HG03175 (cell line): ENCODE data around the gene AP1M1.

Source experiments
- ATAC-seq: cut with Tn5 transposase; IDR thresholded peaks from one replicate; pipeline ENCODE4 v1.9.1; 2021; ENCODE audit warnings: mild to moderate bottlenecking, moderate library complexity; ENCODE audit not compliant: unreplicated experiment

Gene AP1M1

GRCh38 chr19:16228637-16229321 lies 31.1 kb downstream of the AP1M1 start:
- ATAC-seq, result no peak

GRCh38 chr19:16229322-16229641 lies 31.6 kb downstream of the AP1M1 start:
- no peak for ATAC-seq

GRCh38 chr19:16232127-16232526 lies 34.4 kb downstream of the AP1M1 start:
- no peak for ATAC-seq

- no peak for ATAC-seq
Observed at GRCh38 chr19:16232568-16232967, 34.9 kb downstream of the AP1M1 start.

- ATAC-seq, result no peak
Observed at GRCh38 chr19:16233081-16233776, 35.5 kb downstream of the AP1M1 start.

- no peak for ATAC-seq
Observed at GRCh38 chr19:16233836-16234551, 36.3 kb downstream of the AP1M1 start.

GRCh38 chr19:16234552-16235445 lies 37.1 kb downstream of the AP1M1 start:
- no peak for ATAC-seq

GRCh38 chr19:16235811-16236652 lies 38.3 kb downstream of the AP1M1 start:
- ATAC-seq, result no peak

DNA sequence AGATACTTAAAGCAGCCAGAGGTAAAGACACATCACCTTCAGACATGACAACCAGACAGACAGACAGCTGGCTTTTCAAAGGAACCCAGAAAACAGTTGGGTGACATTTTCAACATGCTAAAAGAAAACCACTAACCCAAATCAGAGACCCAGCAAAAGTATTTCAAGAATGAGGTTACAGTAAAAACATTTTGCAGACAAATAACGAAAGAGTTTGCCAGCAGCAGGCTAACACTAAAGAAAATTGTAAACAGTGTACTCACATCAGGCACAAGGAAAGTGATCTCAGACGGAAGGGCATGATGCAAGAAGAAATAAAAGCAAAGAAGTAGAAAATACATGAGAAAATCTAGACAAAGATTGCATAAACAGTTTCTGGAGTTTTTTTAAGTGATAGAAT lies 46.4 kb downstream of the AP1M1 start:
- ATAC-seq, result no peak

DNA sequence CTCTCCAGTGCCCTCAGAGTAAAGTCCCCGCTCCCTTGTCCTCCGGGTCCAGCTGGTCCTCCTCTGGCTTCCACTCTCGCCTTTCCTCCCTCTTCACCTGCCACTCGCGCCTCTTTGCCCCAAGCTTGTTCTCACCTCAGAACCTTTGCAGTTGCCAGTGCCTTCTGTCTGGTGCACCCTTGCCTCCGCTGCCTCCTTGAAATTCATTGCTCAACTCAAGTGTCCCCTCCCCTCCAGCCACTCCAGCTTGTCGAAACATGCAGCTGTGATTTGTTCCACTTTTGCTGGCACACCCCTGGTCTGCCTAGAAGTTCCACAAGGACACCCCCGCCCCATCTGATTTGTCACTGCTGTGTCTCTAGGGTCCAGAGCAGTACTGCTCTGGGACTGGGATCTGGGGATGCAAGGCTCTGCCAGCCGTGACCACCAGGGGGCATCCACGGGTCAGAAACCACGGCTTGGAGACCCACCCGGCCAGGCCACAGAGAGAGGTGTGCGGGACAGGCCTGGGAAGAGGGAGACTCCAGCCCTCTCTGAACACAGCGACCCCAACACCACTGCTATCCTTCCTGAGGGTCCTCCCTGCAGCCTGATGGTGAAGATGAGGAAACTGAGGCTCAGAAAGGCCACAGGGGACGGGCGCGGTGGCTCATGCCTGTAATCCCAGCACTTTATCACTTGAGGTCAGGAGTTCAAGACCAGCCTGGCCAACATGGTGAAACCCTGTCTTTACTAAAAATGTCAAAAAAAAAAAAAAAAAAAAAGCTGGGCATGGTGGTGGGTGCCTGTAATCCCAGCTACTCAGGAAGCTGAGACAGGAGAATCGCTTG lies 49.9 kb downstream of the AP1M1 start:
- no peak for ATAC-seq

DNA sequence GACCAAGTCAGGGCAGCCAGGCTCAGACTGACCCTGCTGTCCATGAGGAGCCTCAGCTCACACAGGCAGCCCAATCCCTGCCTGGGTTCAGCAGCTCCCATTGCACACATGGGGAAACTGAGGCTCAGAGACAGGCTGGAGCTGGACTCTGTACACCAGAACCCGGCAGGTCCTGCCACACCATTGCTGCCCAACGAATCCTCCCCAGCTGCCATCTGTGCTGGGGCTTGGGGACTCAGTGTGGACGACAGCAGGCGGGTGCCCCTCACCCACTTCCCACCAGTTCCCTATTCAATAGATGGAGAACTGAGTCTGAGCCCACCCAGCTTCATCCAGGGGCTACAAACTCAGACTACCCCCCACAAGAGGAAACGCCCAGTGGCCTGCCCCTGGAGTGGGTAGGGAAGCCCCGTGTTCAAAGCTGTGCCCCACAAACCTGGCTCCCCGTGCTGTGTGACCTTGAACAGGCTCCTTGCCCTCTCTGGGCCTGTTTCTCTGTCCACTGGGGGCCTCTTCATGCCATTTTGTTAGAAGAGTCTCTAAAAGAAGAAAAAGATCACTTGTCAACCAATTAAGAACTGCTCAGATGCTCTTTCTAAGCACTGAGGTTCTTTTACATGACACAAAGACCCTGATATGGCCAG lies 50.8 kb downstream of the AP1M1 start:
- no peak for ATAC-seq

DNA sequence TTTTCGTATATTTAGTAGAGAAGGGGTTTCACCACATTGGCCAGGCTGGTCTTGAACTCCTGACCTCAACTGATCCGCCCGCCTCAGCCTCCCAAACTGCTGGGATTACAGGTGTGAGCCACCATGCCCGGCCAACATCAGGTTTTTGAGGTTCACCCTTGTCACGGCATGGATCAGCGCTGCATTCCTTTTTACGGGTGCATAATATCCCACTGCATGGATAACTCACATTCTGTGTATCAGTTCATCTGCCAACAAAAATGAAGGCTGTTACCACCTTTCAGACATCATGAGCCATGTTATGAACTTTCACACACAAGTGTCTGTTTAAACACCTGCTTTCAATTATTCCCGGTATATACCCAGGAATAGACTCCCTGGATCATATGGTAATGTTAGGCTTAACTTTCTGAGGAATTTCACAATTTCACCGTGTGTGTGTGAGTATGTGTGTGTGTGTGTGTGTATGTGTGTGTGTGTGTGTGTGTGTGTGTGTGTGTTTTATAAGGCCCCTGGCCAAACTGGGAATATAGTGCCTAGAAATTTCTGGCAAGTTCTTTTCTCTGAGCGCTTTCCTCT lies 52.2 kb downstream of the AP1M1 start:
- ATAC-seq, result no peak

- no peak for ATAC-seq
Observed at GRCh38 chr19:16252459-16253205, 54.9 kb downstream of the AP1M1 start.

DNA sequence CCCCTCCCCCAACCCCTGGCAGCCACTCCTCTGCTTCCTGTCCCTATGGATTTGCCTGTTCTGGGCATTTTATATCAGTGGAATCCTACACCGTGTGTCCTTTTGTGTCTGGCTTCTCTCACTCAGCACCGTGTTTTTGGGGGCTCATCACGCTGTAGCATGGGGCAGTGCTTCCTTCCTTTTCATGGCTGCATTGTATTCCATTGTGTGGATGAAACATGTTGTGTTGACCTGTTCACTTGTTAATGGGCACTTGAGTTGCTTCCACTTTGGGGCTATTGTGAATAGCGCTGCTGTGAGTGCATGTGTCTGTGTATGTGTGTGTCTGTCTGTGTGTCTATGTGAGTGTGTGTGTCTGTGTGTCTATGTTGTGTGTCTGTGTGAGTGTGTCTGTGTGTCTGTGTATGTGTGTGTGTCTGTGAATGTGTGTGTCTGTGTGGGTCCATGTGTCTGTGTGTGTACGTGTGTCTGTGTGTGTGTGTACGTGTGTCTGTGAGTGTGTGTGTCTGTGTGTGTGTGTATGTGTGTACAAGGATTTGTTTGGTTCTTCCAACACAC lies 57.2 kb downstream of the AP1M1 start:
- no peak for ATAC-seq

DNA sequence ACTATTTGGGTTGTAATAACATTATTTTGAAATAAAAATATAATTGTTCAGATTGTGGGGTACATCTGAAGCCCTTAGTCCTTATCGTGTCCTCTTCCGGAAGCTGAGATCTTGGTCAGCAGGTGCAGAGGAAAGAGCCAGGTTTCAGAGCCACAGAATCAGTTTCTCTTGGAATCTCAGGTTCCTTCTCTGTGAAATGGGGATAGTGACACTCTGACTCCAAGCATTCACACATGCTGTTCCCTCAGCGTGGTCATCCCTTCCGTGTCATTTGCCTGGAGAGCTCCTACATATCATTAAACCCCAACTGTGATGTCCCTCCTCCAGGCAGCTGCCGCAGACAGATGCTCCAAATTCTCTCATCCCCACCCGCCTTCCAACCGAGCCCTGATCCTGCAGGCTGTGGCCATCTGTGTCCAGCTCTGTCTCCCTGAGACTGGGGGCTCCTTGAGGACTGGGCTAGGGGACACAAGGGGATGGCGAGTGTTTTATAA lies 59.8 kb downstream of the AP1M1 start:
- ATAC-seq, result no peak

DNA sequence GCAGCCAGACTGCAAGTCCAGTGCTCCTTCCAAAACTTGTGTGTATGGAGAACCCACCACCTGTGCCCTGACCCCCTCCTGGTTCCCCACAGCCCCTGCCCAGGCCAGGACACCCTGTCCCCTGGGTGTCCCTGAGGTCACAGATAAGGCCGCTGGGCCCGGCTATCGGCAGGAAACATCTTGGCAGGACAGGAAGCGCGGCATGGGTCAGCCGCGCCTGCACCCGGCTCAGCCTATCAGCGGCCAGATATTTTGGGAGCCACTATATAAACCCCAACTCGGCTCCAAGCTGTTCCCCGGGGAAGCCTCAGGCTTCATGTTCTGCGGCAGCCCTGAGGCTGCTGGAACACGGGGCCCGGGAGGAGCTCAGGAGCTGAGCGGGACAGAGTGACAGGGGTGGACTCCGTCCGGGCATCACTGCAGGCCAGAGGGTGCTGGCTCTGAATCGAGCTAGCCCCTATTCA lies 60.8 kb downstream of the AP1M1 start:
- ATAC-seq, result no peak
